SK-N-SH (cell line): ENCODE measurements around the gene SMAD4. TPM values are rescaled to one million over a fixed set of nuclear protein-coding genes. Genes with fewer than 3 reads are reported as not detected.

Experiments used
- CTCF ChIA-PET: fragments of 300-600, 350-600 bp; formaldehyde crosslinking; extraction: SDS; loops from one replicate; lab custom pipeline; 2021; lab: Yijun Ruan, JAX
- POLR2A ChIA-PET: fragments of 350-600 bp; sonication (Branson Sonifier 250); formaldehyde crosslinking; extraction: SDS; loops from one replicate; lab custom pipeline; 2020; ENCODE audit warnings: antibody characterized with exemption, inconsistent platforms; lab: Yijun Ruan, JAX
- DNase-seq: peaks from one replicate; pipeline ENCODE4 v3.0.0; 2012
- H2AFZ ChIP-seq: fragments of 200-600 bp; sonication (generic); 2 replicates; pipeline ENCODE4 v1.8.1; 2016; ENCODE audit warnings: antibody characterized with exemption, mild to moderate bottlenecking, low read depth
- H3F3A ChIP-seq: fragments of 200-600 bp; sonication (generic); replicated peaks from 2 replicates; pipeline ENCODE3; 2016; ENCODE audit warnings: antibody characterized with exemption, mild to moderate bottlenecking; ENCODE audit not compliant: insufficient read depth
- H3K27ac ChIP-seq, 2 experiments: fragments of 200-500 bp in 1 of 2; fragments of 200-600 bp in 1 of 2; sonication (Bioruptor generic) in 1 of 2; sonication (generic), shearing (Covaris generic) in 1 of 2; 2 replicates each; pipeline versions ENCODE4 v1.5.1 to v1.6.1; 2014 to 2016; ENCODE audit warnings: low read depth in 2 of 2, inconsistent platforms in 1 of 2, low read length in 1 of 2, mild to moderate bottlenecking in 1 of 2, mixed read lengths in 1 of 2
- H3K27me3 ChIP-seq: fragments of 200-600 bp; sonication (generic), shearing (Covaris generic); 2 replicates; pipeline ENCODE4 v1.6.1; 2016; ENCODE audit warnings: mixed run types; ENCODE audit not compliant: insufficient read depth
- H3K36me3 ChIP-seq, 2 experiments: fragments of 200-500 bp in 1 of 2; fragments of 200-600 bp in 1 of 2; sonication (Bioruptor generic) in 1 of 2; sonication (generic) in 1 of 2; replicated peaks in 1 of 2; 2 replicates each; pipeline versions ENCODE3 to v1.5.1; 2014 to 2016; ENCODE audit warnings: low read length in 1 of 2, mild to moderate bottlenecking in 1 of 2; ENCODE audit not compliant: insufficient read depth in 2 of 2, control insufficient read depth in 1 of 2
- H3K4me1 ChIP-seq, 2 experiments: fragments of 200-500 bp in 1 of 2; fragments of 200-600 bp in 1 of 2; sonication (Bioruptor generic) in 1 of 2; sonication (generic), shearing (Covaris generic) in 1 of 2; 2 replicates each; pipeline versions ENCODE4 v1.5.1 to v1.6.1; 2014 to 2016; ENCODE audit warnings: low read depth in 1 of 2, low read length in 1 of 2, mixed run types in 1 of 2; ENCODE audit not compliant: insufficient read depth in 2 of 2, control insufficient read depth in 1 of 2
- H3K4me2 ChIP-seq: fragments of 200-600 bp; sonication (generic), shearing (Covaris generic); 2 replicates; pipeline ENCODE4 v1.6.1; 2017; ENCODE audit warnings: mixed run types
- H3K4me3 ChIP-seq, 2 experiments: fragments of 200-500 bp in 1 of 2; fragments of 200-600 bp in 1 of 2; sonication (Bioruptor generic) in 1 of 2; sonication (generic), shearing (Covaris generic) in 1 of 2; 2 replicates each; pipeline versions ENCODE4 v1.5.1 to v1.8.1; 2014 to 2016; ENCODE audit warnings: low read depth in 2 of 2, inconsistent platforms in 1 of 2, low read length in 1 of 2, mild to moderate bottlenecking in 1 of 2, mixed read lengths in 1 of 2, moderate library complexity in 1 of 2
- H3K79me2 ChIP-seq: fragments of 200-600 bp; sonication (generic); 2 replicates; pipeline ENCODE4 v1.8.1; 2017; ENCODE audit warnings: mild to moderate bottlenecking; ENCODE audit not compliant: insufficient read depth
- H3K9ac ChIP-seq: fragments of 200-600 bp; sonication (generic); 2 replicates; pipeline ENCODE4 v1.6.1; 2017; ENCODE audit warnings: mixed run types
- H3K9me2 ChIP-seq: fragments of 200-600 bp; sonication (generic); 2 replicates; pipeline ENCODE4 v1.6.1; 2017; ENCODE audit warnings: mixed run types
- H3K9me3 ChIP-seq: fragments of 200-600 bp; sonication (generic); 2 replicates; pipeline ENCODE4 v1.6.1; 2017; ENCODE audit warnings: mixed run types, mild to moderate bottlenecking, moderate library complexity
- H4K20me1 ChIP-seq: fragments of 200-600 bp; sonication (generic); 2 replicates; pipeline ENCODE4 v1.6.1; 2017; ENCODE audit warnings: mild to moderate bottlenecking, mixed run types; ENCODE audit not compliant: insufficient read depth
- CHD2 ChIP-seq: fragments of 150-350 bp; IDR thresholded peaks from 2 replicates; pipeline ENCODE4 v1.6.1; 2018; ENCODE audit warnings: low read length; ENCODE audit not compliant: partially characterized antibody
- ELF1 ChIP-seq: IDR thresholded peaks from 2 replicates; pipeline ENCODE4 v1.4.0; 2012
- EP300 ChIP-seq, 2 experiments: IDR thresholded peaks; 2 replicates each; pipeline versions ENCODE4 v1.4.0 to v1.6.1; 2012; ENCODE audit warnings: borderline replicate concordance in 1 of 2, low read depth in 1 of 2, low read length in 1 of 2
- FOSL2 ChIP-seq: IDR thresholded peaks from 2 replicates; pipeline ENCODE4 v1.4.0; 2012; ENCODE audit warnings: low read depth, mild to moderate bottlenecking, moderate library complexity, borderline replicate concordance
- GABPA ChIP-seq: IDR thresholded peaks from 2 replicates; pipeline ENCODE4 v1.4.0; 2012; ENCODE audit warnings: low read depth, mild to moderate bottlenecking
- GATA2 ChIP-seq: sonication (generic); formaldehyde crosslinking; IDR thresholded peaks from 2 replicates; pipeline ENCODE4 v1.5.0; 2020; ENCODE audit warnings: mild to moderate bottlenecking, missing genetic modification reagents
- IRF3 ChIP-seq: fragments of 150-350 bp; IDR thresholded peaks from 2 replicates; pipeline ENCODE4 v1.6.1; 2016; ENCODE audit warnings: mild to moderate bottlenecking, low read depth, low read length
- MEF2A ChIP-seq: IDR thresholded peaks from 2 replicates; pipeline ENCODE4 v1.4.0; 2012; ENCODE audit warnings: low read depth, borderline replicate concordance
- NRF1 ChIP-seq: IDR thresholded peaks from 2 replicates; pipeline ENCODE4 v1.6.1; 2012; ENCODE audit warnings: low read depth, mild to moderate bottlenecking, low read length
- POLR2AphosphoS5 ChIP-seq: IDR thresholded peaks from 2 replicates; pipeline ENCODE4 v1.6.1; 2012; ENCODE audit warnings: low read depth, low read length
- RAD21 ChIP-seq: IDR thresholded peaks from 2 replicates; pipeline ENCODE4 v1.6.1; 2012; ENCODE audit warnings: mild to moderate bottlenecking, low read length
- RCOR1 ChIP-seq: fragments of 150-350 bp; IDR thresholded peaks from 2 replicates; pipeline ENCODE4 v1.6.1; 2017; ENCODE audit warnings: antibody characterized with exemption, low read length
- RXRA ChIP-seq: IDR thresholded peaks from 2 replicates; pipeline ENCODE4 v1.4.0; 2012; ENCODE audit warnings: low read depth, mild to moderate bottlenecking, borderline replicate concordance
- SIN3A ChIP-seq: IDR thresholded peaks from 2 replicates; pipeline ENCODE4 v1.6.1; 2012; ENCODE audit warnings: low read depth, mild to moderate bottlenecking, low read length, moderate library complexity, borderline replicate concordance
- SMC3 ChIP-seq: IDR thresholded peaks from 2 replicates; pipeline ENCODE4 v1.6.1; 2012; ENCODE audit warnings: low read depth, low read length, improper control_type of control experiment
- TCF12 ChIP-seq: IDR thresholded peaks from 2 replicates; pipeline ENCODE4 v1.4.0; 2012
- TEAD4 ChIP-seq: IDR thresholded peaks from 2 replicates; pipeline ENCODE4 v1.4.0; 2012; ENCODE audit warnings: mild to moderate bottlenecking, borderline replicate concordance; ENCODE audit not compliant: insufficient read depth
- YY1 ChIP-seq: IDR thresholded peaks from 2 replicates; pipeline ENCODE4 v1.4.0; 2012; ENCODE audit warnings: low read depth, mild to moderate bottlenecking
- WGBS: methylation state at CpG from one replicate; pipeline ENCODE4 v1.1.6; 2017; ENCODE audit warnings: low lambda C conversion rate; 5-methylcytosine and 5-hydroxymethylcytosine counted together
- polyA plus RNA-seq, 3 experiments: library from polyadenylated mRNA; depleted of rRNA; stranded (reverse); fragments of >200 nt; gene quantifications; 2 replicates each; pipeline ENCODE4 v1.2.3, GENCODE V29; 2012
- TF ChIP-seq, protein P1 (sequence below): fragments of 150-350 bp; IDR thresholded peaks from 2 replicates; pipeline ENCODE4 v1.6.1; 2017; ENCODE audit warnings: antibody characterized with exemption, low read length, low read depth, borderline replicate concordance
- TF ChIP-seq, protein P2 (sequence below): fragments of 200-600 bp; sonication (generic); IDR thresholded peaks from 2 replicates; pipeline ENCODE4 v1.6.1; 2017; ENCODE audit warnings: antibody characterized with exemption, mild to moderate bottlenecking, moderate library complexity

The SMAD4 gene
- polyA plus RNA-seq, 1 of the 3 experiments (the other 2 are of a cell fraction): 43.3 TPM

GRCh38 chr18:51100385-51101120, 70.5 kb downstream of the SMAD4 start:
- H2AFZ ChIP-seq: no peak overlapping the region
- H3K4me1 ChIP-seq: no peaks in the 10 kb centered on the region
- no peaks in the 10 kb centered on the region for H3F3A ChIP-seq
- H3K9ac ChIP-seq: no peak overlapping the region
- H4K20me1 ChIP-seq: no peaks in the 10 kb centered on the region
- H3K79me2 ChIP-seq: no peaks in the 10 kb centered on the region
- no peaks in the 10 kb centered on the region for H3K27me3 ChIP-seq
- 74% methylated on average over 8 of the region's 8 CpGs for WGBS
- H3K9me2 ChIP-seq: no peaks in the 10 kb centered on the region
- DNase-seq: no peak
- no peaks in the 10 kb centered on the region for H3K36me3 ChIP-seq
- POLR2A ChIA-PET: no interaction called here
- H3K4me2 ChIP-seq: no peak overlapping the region
- no peak overlapping the region for H3K27ac ChIP-seq
- no peak for TF ChIP-seq POLR2AphosphoS5
- TF ChIP-seq, protein P1, sequence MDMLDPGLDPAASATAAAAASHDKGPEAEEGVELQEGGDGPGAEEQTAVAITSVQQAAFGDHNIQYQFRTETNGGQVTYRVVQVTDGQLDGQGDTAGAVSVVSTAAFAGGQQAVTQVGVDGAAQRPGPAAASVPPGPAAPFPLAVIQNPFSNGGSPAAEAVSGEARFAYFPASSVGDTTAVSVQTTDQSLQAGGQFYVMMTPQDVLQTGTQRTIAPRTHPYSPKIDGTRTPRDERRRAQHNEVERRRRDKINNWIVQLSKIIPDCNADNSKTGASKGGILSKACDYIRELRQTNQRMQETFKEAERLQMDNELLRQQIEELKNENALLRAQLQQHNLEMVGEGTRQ: no peak
- no peak for TF ChIP-seq EP300 (IDR thresholded peaks at IDR 0.05; ENCODE audit: borderline replicate concordance in 1 of 2, low read depth in 1 of 2, low read length in 1 of 2)
- TF ChIP-seq TCF12: no peak
- no peak for TF ChIP-seq GATA2
- no peak for TF ChIP-seq FOSL2
- no peak for TF ChIP-seq SIN3A
- TF ChIP-seq SMC3: no peak
- no peak for TF ChIP-seq ELF1
- TF ChIP-seq YY1: no peak
- no peak for TF ChIP-seq NRF1
- no peak for TF ChIP-seq MEF2A
- no peak for TF ChIP-seq CHD2
- TF ChIP-seq IRF3: no peak
- no peak for TF ChIP-seq RXRA
- no peak for TF ChIP-seq TEAD4
- TF ChIP-seq RCOR1: no peak
- no peaks in the 10 kb centered on the region for H3K9me3 ChIP-seq
- H3K4me3 ChIP-seq: no peak overlapping the region
- CTCF ChIA-PET: interaction anchor here (2.3 kb wide), 1 partner anchor 9 kb away, joined by 8 read pairs; no protein-coding TSS in a partner anchor

- Histone ChIP-seq H3F3A (no peaks in the 10 kb centered on the region), H3K9me3 (no peaks in the 10 kb centered on the region), H3K27ac (no peak overlapping the region), H2AFZ (no peak overlapping the region), H3K4me3 (no peak overlapping the region), H4K20me1 (no peaks in the 10 kb centered on the region), H3K27me3 (no peaks in the 10 kb centered on the region), H3K9me2 (no peaks in the 10 kb centered on the region), H3K79me2 (no peaks in the 10 kb centered on the region), H3K4me2 (no peak overlapping the region), H3K4me1 (peaks cover 0 to 2% of the 10 kb centered on the region in 2 experiments; a peak in 1 of 4 replicates), H3K9ac (no peak overlapping the region), H3K36me3 (no peaks in the 10 kb centered on the region)
- CTCF ChIA-PET: no interaction called here
- POLR2A ChIA-PET: no interaction called here
- 84% methylated on average over 6 of the region's 6 CpGs for WGBS
- no peak for DNase-seq
- no peak for TF ChIP-seq GABPA
- no peak for TF ChIP-seq EP300 (IDR thresholded peaks at IDR 0.05; ENCODE audit: borderline replicate concordance in 1 of 2, low read depth in 1 of 2, low read length in 1 of 2)
- TF ChIP-seq, protein P2, sequence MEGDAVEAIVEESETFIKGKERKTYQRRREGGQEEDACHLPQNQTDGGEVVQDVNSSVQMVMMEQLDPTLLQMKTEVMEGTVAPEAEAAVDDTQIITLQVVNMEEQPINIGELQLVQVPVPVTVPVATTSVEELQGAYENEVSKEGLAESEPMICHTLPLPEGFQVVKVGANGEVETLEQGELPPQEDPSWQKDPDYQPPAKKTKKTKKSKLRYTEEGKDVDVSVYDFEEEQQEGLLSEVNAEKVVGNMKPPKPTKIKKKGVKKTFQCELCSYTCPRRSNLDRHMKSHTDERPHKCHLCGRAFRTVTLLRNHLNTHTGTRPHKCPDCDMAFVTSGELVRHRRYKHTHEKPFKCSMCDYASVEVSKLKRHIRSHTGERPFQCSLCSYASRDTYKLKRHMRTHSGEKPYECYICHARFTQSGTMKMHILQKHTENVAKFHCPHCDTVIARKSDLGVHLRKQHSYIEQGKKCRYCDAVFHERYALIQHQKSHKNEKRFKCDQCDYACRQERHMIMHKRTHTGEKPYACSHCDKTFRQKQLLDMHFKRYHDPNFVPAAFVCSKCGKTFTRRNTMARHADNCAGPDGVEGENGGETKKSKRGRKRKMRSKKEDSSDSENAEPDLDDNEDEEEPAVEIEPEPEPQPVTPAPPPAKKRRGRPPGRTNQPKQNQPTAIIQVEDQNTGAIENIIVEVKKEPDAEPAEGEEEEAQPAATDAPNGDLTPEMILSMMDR: no peak
- no peak for TF ChIP-seq RAD21
Measured at GRCh38 chr18:51107082-51107481, 77.1 kb downstream of the SMAD4 start.
